Mucosa of stomach (tissue), 1 donor: ENCODE data around the gene APEX2.
A peak's percentile ranks its signal among the peaks of the same experiment; 100 is the strongest.

Experiments used
- H3K27me3 ChIP-seq: one replicate; pipeline ENCODE4 v1.7.0; 2013; ENCODE audit warnings: mild to moderate bottlenecking, low read length; ENCODE audit not compliant: control insufficient read depth, insufficient read depth
- H3K36me3 ChIP-seq: one replicate; pipeline ENCODE4 v1.7.0; 2013; ENCODE audit warnings: low read length; ENCODE audit not compliant: control insufficient read depth, insufficient read depth
- H3K4me1 ChIP-seq: one replicate; pipeline ENCODE4 v1.7.0; 2013; ENCODE audit warnings: mild to moderate bottlenecking, low read length; ENCODE audit not compliant: control insufficient read depth, insufficient read depth
- H3K4me3 ChIP-seq: one replicate; pipeline ENCODE4 v1.7.0; 2013; ENCODE audit warnings: low read length
- H3K9ac ChIP-seq: one replicate; pipeline ENCODE4 v1.7.0; 2013; ENCODE audit warnings: mild to moderate bottlenecking, low read length, moderate library complexity
- H3K9me3 ChIP-seq: one replicate; pipeline ENCODE4 v1.7.0; 2013; ENCODE audit warnings: mild to moderate bottlenecking, low read length, moderate library complexity; ENCODE audit not compliant: control insufficient read depth
- donor health status: Pancreatic carcinoma.

Gene APEX2

DNA sequence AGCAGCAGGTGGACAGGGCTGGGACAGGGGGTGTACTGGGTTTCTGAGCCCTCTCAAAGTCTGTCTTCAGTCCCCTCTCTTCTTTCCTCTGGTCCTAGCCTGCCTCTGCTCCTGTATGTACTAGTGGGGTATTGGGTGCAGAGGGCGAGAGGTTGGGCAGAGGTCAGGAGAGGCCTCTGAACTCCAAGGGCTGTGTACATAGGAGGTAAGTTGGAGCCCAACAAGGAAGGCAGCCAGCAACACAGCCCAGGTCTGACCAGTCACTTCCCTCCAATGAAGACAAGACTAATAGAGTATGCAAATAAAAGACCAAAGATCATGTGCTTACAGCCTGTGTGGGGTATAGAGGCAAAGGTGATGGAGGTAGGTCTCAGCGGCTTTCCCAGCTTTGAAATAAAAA is 6.1 kb upstream of the APEX2 start, which contains the start of gene PFKFB1:
Gene PFKFB1 (minus strand): TSS at position 90 of the 400 bp plus-strand sequence. CDS start 181 bp downstream, outside the sequence.
- H3K36me3 ChIP-seq = no peaks in the 10 kb centered on the region
- no peaks in the 10 kb centered on the region for H3K9me3 ChIP-seq
- H3K4me3 ChIP-seq = no peak within 1 kb of the TSS
- H3K27me3 ChIP-seq = no peaks in the 10 kb centered on the region
- no peak within 1 kb of the TSS for H3K9ac ChIP-seq
- no peaks in the 10 kb centered on the region for H3K4me1 ChIP-seq

DNA sequence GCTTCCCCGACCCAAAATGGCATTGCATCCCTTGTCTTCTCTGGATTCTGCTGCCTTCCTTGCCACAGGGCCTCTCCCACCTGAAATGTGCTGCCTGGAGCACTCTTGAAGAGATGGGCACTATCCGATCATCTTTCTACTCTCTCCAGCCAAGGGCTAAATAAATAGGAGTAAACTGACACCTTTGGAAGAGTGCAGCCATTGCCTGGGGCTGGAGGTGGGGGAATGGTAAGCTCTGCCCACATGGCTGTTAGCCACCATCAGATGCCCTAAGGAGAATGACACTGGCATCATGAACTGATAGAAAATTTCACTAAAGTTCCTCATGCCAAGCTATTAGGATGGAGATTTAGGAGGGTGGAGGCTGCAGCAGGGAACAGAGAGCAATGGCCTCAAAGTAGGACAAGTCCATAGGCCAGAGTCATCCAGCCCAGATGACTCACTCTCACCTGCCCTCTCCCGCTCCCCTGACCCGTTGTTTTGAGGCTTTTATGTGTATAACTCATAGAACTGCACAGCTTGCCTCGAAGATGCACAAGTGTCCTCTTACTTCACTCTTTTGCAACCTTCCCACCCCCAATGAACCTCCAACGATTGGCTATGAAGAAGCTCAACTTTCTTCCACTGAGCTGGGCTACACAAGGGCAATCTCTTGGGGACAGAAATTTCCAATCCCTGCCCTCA is 5.4 kb upstream of the APEX2 start:
- H3K27me3 ChIP-seq = no peaks in the 10 kb centered on the region
- H3K4me1 ChIP-seq = no peaks in the 10 kb centered on the region
- H3K9me3 ChIP-seq = no peaks in the 10 kb centered on the region
- H3K4me3 ChIP-seq = no peak overlapping the region
- H3K9ac ChIP-seq = no peak overlapping the region
- no peaks in the 10 kb centered on the region for H3K36me3 ChIP-seq

DNA sequence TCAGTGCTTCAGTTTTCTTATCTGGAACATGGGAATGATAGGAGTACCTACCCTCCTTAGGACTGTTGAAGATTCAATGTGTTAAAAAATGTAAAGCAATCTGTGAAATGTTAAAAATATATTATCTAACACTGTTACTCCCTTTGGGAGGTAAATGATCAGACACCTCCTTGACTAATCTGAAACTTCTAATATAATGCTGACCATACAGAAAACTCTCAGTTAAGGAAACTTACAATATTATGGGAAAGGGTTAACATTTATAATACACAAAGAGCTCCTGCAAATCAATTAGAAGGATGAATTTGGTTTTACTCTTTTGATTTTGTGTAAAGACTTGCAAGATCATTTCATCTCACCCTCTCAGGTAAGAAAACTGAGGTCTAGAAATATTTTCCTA is 4.5 kb upstream of the APEX2 start:
- Histone ChIP-seq H3K36me3 (no peaks in the 10 kb centered on the region), H3K9ac (no peak overlapping the region), H3K4me1 (no peaks in the 10 kb centered on the region), H3K9me3 (no peaks in the 10 kb centered on the region), H3K27me3 (no peaks in the 10 kb centered on the region), H3K4me3 (no peak overlapping the region)

DNA sequence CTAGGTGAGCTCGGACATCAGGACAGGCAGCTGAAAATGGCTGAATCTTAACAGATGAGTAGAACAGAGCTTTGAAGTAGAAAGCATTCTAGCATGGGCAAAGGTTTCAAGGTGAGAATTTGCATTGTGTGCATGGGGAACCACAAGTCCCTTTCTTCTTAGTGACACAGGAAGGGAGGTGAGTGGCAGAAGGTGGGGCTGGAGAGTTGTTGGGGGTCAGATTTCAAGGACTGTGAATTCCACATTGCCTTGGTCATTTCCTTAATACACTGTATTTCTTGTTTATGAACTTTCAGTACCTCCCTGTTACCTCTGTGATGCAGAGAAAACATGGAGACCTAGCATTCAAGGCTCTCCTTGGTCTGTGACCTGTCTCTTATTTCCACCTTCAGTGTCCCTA is 4.1 kb downstream of the APEX2 start:
- Histone ChIP-seq H3K9me3 (no peaks in the 10 kb centered on the region), H3K9ac (no peak overlapping the region), H3K4me3 (no peak overlapping the region), H3K4me1 (peaks cover 27% of the 10 kb centered on the region), H3K27me3 (no peaks in the 10 kb centered on the region), H3K36me3 (no peaks in the 10 kb centered on the region)

DNA sequence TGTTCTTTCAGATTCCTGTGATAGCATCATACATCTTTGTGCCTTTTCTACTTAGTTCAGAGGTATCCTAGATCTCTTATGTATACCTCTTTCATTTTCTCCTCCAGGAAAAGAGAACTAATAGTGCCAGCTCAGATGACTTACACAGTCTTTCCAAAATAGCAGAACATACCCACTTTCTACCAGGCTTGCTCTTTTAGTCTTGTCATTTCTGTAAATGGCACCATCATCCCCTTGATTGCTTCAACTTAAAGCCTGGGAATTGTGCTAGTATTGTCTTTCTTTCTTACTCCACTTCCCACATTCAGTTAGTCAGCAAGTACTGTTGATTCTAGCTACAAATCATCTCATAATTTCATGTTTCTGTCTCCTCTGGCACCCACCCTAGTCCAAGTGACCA is 5.1 kb downstream of the APEX2 start:
- H3K9me3 ChIP-seq = no peaks in the 10 kb centered on the region
- H3K4me3 ChIP-seq = no peak overlapping the region
- no peaks in the 10 kb centered on the region for H3K27me3 ChIP-seq
- peaks cover 27% of the 10 kb centered on the region for H3K4me1 ChIP-seq
- no peaks in the 10 kb centered on the region for H3K36me3 ChIP-seq
- H3K9ac ChIP-seq = no peak overlapping the region

DNA sequence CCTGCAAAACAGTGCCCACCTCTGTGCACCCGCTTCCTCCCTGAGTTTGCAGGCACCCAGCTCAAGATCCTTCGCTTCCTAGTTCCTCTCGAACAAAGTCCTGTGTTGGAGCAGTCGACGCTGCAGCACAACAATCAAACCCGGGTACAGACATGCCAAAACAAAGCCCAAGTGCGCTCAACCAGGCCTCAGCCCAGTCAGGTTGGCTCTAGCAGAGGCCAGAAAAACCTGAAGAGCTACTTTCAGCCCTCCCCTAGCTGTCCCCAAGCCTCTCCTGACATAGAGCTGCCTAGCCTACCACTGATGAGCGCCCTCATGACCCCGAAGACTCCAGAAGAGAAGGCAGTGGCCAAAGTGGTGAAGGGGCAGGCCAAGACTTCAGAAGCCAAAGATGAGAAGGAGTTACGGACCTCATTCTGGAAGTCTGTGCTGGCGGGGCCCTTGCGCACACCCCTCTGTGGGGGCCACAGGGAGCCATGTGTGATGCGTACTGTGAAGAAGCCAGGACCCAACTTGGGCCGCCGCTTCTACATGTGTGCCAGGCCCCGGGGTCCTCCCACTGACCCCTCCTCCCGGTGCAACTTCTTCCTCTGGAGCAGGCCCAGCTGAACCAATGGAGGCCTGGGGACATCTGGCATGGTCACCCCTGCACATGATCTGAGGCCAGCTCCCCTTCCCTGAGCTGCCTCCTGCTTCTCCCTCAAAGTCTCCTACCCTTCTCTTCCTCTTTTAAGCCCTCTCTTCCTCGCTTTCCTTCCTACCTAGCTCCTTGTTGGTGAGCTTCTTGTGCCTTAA is 6.9 kb downstream of the APEX2 start:
- Histone ChIP-seq H3K9me3 (no peaks in the 10 kb centered on the region), H3K27me3 (no peaks in the 10 kb centered on the region), H3K36me3 (no peaks in the 10 kb centered on the region), H3K9ac (peak overlapping the region; percentile 53), H3K4me1 (peaks cover 21% of the 10 kb centered on the region), H3K4me3 (no peak overlapping the region)

DNA sequence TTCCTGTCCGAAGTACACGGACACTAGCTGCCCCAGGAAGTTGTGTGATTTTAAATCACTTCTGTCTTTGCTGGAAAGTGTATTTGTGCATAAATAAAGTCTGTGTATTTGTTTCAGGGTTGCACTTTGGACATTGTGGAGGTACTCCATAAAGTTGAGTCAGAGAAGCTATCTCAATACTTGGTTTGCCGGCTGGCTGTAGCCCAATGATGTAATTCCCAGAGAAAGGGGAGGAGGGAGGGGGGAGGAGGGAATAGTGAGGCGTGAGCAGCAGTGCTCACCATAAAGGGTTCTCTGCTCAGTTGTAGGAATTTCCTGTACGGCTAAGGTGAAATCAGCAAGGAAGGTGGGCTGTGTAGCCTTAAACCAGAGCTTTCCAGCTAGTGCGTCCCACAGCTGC is 7.5 kb downstream of the APEX2 start:
- Histone ChIP-seq H3K36me3 (no peaks in the 10 kb centered on the region), H3K27me3 (no peaks in the 10 kb centered on the region), H3K4me1 (peaks cover 21% of the 10 kb centered on the region), H3K4me3 (no peak overlapping the region), H3K9me3 (no peaks in the 10 kb centered on the region), H3K9ac (peak overlapping the region; percentile 53)

DNA sequence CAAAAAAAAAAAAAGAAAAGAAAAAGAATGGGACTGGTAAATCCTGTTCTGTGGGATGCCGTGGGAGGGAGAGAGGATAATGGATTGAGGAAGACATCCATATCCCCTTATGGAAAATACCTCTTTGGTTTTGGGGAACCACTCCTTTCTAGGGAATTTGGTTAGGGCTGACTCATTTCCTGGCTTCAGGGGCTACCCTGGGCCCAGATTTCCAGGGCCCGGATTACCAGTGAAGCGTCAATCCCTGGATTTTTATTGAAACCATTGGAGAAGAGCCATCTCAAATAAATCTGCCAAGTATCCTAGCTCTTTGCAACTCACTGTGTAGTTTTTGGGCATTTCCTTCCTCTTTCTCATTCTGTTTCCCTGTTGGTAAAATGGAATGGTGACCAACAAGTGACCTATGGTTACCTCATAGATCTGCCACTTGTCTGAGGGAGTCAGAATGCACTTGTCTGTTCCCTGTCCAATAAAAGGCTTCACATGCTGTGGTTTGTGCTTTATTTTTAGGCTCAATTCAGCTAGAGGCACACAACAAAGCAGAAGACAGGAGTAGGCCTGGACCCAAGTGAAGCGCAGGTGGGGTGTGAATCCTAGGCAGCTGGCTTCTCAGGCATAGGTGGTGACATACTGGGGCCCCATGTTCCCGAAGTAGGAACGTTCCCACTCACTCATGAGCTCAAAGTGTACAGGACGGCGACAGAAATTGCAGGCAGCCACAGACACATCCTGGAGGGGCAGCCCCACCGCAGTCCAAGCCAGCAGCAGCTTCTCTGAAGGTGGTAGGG is 8.6 kb downstream of the APEX2 start:
- no peaks in the 10 kb centered on the region for H3K9me3 ChIP-seq
- no peak overlapping the region for H3K9ac ChIP-seq
- H3K4me3 ChIP-seq = no peak overlapping the region
- peaks cover 21% of the 10 kb centered on the region for H3K4me1 ChIP-seq
- H3K27me3 ChIP-seq = no peaks in the 10 kb centered on the region
- no peaks in the 10 kb centered on the region for H3K36me3 ChIP-seq

DNA sequence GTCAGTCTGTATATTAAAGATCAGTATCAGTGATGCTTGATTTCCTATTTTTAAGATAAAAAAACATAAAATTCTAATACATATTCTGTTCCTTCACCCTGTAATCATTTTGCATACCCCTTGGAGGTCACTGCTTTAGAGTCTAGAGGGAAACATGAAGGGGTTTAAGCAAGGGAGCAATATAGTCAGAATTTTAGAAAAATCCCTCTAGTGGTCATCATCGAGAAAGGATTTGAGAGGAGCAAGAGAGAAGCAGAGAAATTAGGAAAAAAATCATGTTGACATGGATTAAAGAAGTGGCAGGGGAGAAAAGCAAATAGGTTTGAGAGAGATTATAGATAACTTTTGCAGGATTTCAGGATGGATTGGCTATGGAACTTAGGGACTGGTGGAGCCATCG is 11.1 kb downstream of the APEX2 start:
- peaks cover 21% of the 10 kb centered on the region for H3K4me1 ChIP-seq
- no peaks in the 10 kb centered on the region for H3K27me3 ChIP-seq
- no peaks in the 10 kb centered on the region for H3K36me3 ChIP-seq
- H3K4me3 ChIP-seq = no peak overlapping the region
- H3K9me3 ChIP-seq = no peaks in the 10 kb centered on the region
- H3K9ac ChIP-seq = no peak overlapping the region

DNA sequence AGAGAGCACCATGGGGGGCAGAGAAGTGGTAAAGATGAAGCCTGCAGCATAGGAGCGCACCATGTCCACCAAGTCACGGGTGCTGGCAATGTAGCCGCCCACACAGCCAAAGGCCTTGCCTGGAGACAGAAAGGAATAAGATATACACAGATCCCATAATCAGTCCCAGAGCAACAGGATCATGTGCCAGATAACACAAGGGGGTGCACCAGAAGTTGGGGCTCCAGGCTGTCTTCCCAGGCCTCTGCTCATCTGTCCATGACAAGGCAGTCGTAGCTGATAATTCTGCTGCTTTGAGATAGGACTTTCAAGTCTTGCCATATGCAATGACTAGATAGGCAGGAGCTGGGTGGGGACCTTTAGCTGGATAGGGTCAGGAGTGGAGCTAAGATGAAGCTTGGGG is 14.7 kb downstream of the APEX2 start:
- no peaks in the 10 kb centered on the region for H3K4me1 ChIP-seq
- H3K27me3 ChIP-seq = no peaks in the 10 kb centered on the region
- H3K36me3 ChIP-seq = no peaks in the 10 kb centered on the region
- H3K9me3 ChIP-seq = no peaks in the 10 kb centered on the region
- no peak overlapping the region for H3K4me3 ChIP-seq
- no peak overlapping the region for H3K9ac ChIP-seq

DNA sequence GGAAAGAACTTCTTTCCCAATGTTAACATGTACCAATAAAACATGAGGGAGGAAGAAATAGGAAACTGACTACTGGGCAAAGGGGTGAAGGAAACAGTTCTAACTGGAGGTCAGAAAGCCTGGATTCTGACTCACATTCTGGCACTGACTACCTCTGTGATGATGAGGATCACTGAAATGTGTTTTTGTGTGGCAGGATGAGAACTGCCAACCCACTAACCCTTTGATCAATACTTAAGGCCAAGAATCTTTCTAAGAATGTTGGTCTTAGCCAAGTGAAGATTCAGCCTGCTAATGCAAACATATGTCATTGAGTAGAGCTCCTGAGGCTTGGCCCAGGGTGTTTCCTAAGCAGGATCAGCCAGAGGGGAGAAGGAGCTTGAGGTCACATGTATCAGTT is 26.0 kb downstream of the APEX2 start:
- H3K4me3 ChIP-seq = no peak overlapping the region
- no peaks in the 10 kb centered on the region for H3K9me3 ChIP-seq
- H3K9ac ChIP-seq = no peak overlapping the region
- H3K36me3 ChIP-seq = no peaks in the 10 kb centered on the region
- H3K27me3 ChIP-seq = no peaks in the 10 kb centered on the region
- H3K4me1 ChIP-seq = no peaks in the 10 kb centered on the region

DNA sequence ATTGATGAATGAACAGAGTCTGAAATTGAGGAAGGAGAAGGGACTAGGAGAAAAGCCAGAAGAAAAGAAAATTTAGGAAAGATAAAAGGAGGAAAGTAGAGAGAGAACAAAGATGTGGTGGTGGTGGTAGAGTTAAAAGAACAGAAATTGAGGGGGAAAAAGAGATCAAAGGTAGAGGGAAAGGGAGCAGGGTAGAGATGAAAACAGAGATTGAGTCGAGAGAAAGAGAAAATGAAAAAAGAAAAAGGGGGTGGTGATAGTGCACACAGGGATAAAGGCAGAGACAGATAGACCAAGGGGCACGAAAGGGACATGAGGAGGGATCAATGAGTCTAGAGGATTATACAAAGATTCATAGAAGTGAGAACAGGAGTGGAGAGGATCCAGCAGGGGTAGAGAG is 26.7 kb downstream of the APEX2 start:
- Histone ChIP-seq H3K4me3 (no peak overlapping the region), H3K9me3 (no peaks in the 10 kb centered on the region), H3K4me1 (no peaks in the 10 kb centered on the region), H3K36me3 (no peaks in the 10 kb centered on the region), H3K27me3 (no peaks in the 10 kb centered on the region), H3K9ac (no peak overlapping the region)
